PFSK-1 (cell line): ENCODE results near the gene THSD7B.

Experiments used
- POLR2AphosphoS5 ChIP-seq: IDR thresholded peaks from 2 replicates; pipeline ENCODE4 v1.6.1; 2012; ENCODE audit warnings: low read depth, mild to moderate bottlenecking, control low read depth, low read length, moderate library complexity
- REST ChIP-seq, 2 experiments: IDR thresholded peaks; 2 replicates each; pipeline versions ENCODE4 v1.6.1 to v1.8.0; 2011 to 2012; ENCODE audit warnings: low read depth in 2 of 2, low read length in 2 of 2, control low read depth in 1 of 2, inconsistent platforms in 1 of 2, mild to moderate bottlenecking in 1 of 2, moderate library complexity in 1 of 2; ENCODE audit not compliant: insufficient read depth in 1 of 2

GRCh38 chr2:137115795-137116089 lies 350.4 kb downstream of the THSD7B start:
- TF ChIP-seq REST (IDR thresholded peaks at IDR 0.05; ENCODE audit: insufficient read depth in 1 of 2, low read depth in 2 of 2, low read length in 2 of 2), result no peak
- no peak for TF ChIP-seq POLR2AphosphoS5
